Uterus (tissue), 2 donors: ENCODE measurements around the gene TMPRSS13.

Experiments used
- POLR2A ChIP-seq, 2 donors: fragments of 450-650 bp; IDR thresholded peaks; one replicate each; pipeline ENCODE4 v1.6.1; 2016; ENCODE audit warnings: antibody characterized with exemption in 2 of 2, mild to moderate bottlenecking in 1 of 2, moderate library complexity in 1 of 2
- TF ChIP-seq, protein P1 (sequence below), 4 experiments: fragments of 200-600 bp in 2 of 4; fragments of 450-650 bp in 2 of 4; sonication (generic) in 2 of 4; IDR thresholded peaks; one replicate each; pipeline ENCODE4 v1.5.1; 2016 to 2019; ENCODE audit warnings: antibody characterized with exemption in 4 of 4, mild to moderate bottlenecking in 2 of 4, moderate library complexity in 1 of 4

DNA sequence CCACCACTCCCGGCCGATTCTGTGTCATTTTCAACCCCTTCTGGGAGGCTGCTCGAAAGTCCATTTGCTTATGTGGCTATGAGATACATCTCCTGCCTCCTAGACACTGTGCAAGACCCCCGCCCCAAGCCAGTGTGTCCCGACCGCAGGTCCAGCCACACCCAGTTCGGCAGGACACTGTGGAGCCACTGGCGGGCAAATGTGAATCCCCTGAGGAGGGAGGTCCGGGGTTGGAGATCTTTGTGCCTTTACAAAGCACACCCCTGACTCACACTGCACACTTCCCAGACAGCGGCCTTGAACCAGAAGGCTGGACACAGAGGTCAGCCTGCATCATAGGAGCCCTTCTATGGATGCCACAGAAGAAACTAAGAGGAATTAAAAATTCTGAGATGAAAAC is 70.1 kb downstream of the TMPRSS13 start:
- TF ChIP-seq, protein P1, sequence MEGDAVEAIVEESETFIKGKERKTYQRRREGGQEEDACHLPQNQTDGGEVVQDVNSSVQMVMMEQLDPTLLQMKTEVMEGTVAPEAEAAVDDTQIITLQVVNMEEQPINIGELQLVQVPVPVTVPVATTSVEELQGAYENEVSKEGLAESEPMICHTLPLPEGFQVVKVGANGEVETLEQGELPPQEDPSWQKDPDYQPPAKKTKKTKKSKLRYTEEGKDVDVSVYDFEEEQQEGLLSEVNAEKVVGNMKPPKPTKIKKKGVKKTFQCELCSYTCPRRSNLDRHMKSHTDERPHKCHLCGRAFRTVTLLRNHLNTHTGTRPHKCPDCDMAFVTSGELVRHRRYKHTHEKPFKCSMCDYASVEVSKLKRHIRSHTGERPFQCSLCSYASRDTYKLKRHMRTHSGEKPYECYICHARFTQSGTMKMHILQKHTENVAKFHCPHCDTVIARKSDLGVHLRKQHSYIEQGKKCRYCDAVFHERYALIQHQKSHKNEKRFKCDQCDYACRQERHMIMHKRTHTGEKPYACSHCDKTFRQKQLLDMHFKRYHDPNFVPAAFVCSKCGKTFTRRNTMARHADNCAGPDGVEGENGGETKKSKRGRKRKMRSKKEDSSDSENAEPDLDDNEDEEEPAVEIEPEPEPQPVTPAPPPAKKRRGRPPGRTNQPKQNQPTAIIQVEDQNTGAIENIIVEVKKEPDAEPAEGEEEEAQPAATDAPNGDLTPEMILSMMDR (IDR thresholded peaks at IDR 0.05), result no peak
- no peak for TF ChIP-seq POLR2A (IDR thresholded peaks at IDR 0.05)
